Neural cell (in vitro differentiated cells): ENCODE measurements around the gene C8A. TPM values are rescaled to one million over a fixed set of nuclear protein-coding genes. Genes with fewer than 3 reads are reported as not detected.

Experiments used
- H2AFZ ChIP-seq: fragments of 200-600, 300-800 bp; sonication (generic), shearing (Covaris generic); 2 replicates; pipeline ENCODE4 v1.6.0; 2014; ENCODE audit warnings: low read depth, mild to moderate bottlenecking, antibody characterized with exemption, low read length, moderate library complexity
- H3F3A ChIP-seq: fragments of 200-600 bp; shearing (Covaris generic); 2 replicates; pipeline ENCODE4 v1.6.1; 2016; ENCODE audit warnings: mild to moderate bottlenecking, moderate library complexity, mixed read lengths, antibody characterized with exemption, low read length; ENCODE audit not compliant: insufficient read depth, poor library complexity, severe bottlenecking
- H3K27ac ChIP-seq: fragments of 200-600, 300-800 bp; sonication (generic), shearing (Covaris generic); 2 replicates; pipeline ENCODE4 v1.5.1; 2014; ENCODE audit warnings: mild to moderate bottlenecking, low read length, moderate library complexity
- H3K27me3 ChIP-seq: fragments of 300-800, 200-600 bp; sonication (generic), shearing (Covaris generic); 2 replicates; pipeline ENCODE4 v1.6.0; 2014; ENCODE audit warnings: mild to moderate bottlenecking, low read depth, low read length, moderate library complexity; ENCODE audit not compliant: insufficient read depth
- H3K36me3 ChIP-seq: fragments of 300-800, 200-600 bp; sonication (generic), shearing (Covaris generic); 2 replicates; pipeline ENCODE4 v1.5.1; 2014; ENCODE audit warnings: mild to moderate bottlenecking, antibody characterized with exemption, low read length, moderate library complexity; ENCODE audit not compliant: insufficient read depth
- H3K4me2 ChIP-seq: fragments of 300-800, 200-600 bp; sonication (generic), shearing (Covaris generic); 2 replicates; pipeline ENCODE4 v1.6.0; 2014; ENCODE audit warnings: mild to moderate bottlenecking, low read length
- H3K4me3 ChIP-seq: fragments of 300-800, 200-600 bp; sonication (generic), shearing (Covaris generic); 2 replicates; pipeline ENCODE4 v1.5.1; 2014; ENCODE audit warnings: mild to moderate bottlenecking, low read length, moderate library complexity
- H3K79me2 ChIP-seq: fragments of 200-600 bp; shearing (Covaris generic); replicated peaks from 2 replicates; pipeline ENCODE4 v1.6.0; 2014; ENCODE audit warnings: mild to moderate bottlenecking, low read length, moderate library complexity; ENCODE audit not compliant: insufficient read depth
- H3K9ac ChIP-seq: fragments of 300-800, 200-600 bp; sonication (generic), shearing (Covaris generic); 2 replicates; pipeline ENCODE4 v1.6.1; 2016; ENCODE audit warnings: mild to moderate bottlenecking, low read length, mixed read lengths
- H3K9me2 ChIP-seq: fragments of 200-600 bp; shearing (Covaris generic); 2 replicates; pipeline ENCODE4 v1.6.1; 2016; ENCODE audit warnings: mild to moderate bottlenecking, low read length, mixed read lengths; ENCODE audit not compliant: insufficient read depth
- H3K9me3 ChIP-seq: fragments of 200-600, 300-800 bp; sonication (generic), shearing (Covaris generic); 2 replicates; pipeline ENCODE4 v1.6.1; 2016; ENCODE audit warnings: mild to moderate bottlenecking, mixed run types, low read length, moderate library complexity, mixed read lengths
- H4K20me1 ChIP-seq: fragments of 200-600 bp; shearing (Covaris generic); 2 replicates; pipeline ENCODE4 v1.6.1; 2016; ENCODE audit warnings: mild to moderate bottlenecking, mixed run types; ENCODE audit not compliant: insufficient read depth
- CTCF ChIP-seq: fragments of 450-650 bp; IDR thresholded peaks from 2 replicates; pipeline ENCODE4 v1.5.1; 2014; ENCODE audit warnings: antibody characterized with exemption, mild to moderate bottlenecking, moderate library complexity; ENCODE audit not compliant: poor library complexity, severe bottlenecking
- EP300 ChIP-seq: fragments of 450-650 bp; conservative IDR thresholded peaks from 2 replicates; pipeline ENCODE4 v1.6.1; 2014; ENCODE audit warnings: antibody characterized with exemption, mild to moderate bottlenecking, moderate library complexity; ENCODE audit not compliant: poor library complexity, severe bottlenecking
- EZH2 ChIP-seq: fragments of 200-600, 300-800 bp; shearing (Covaris generic), sonication (generic); IDR thresholded peaks from 2 replicates; pipeline ENCODE4 v1.6.1; 2014; ENCODE audit warnings: antibody characterized with exemption, low read length, borderline replicate concordance, mild to moderate bottlenecking; ENCODE audit not compliant: insufficient read depth, poor library complexity, severe bottlenecking
- MXI1 ChIP-seq: fragments of 450-650 bp; conservative IDR thresholded peaks from 2 replicates; pipeline ENCODE4 v1.6.1; 2014; ENCODE audit warnings: antibody characterized with exemption, mild to moderate bottlenecking; ENCODE audit not compliant: poor library complexity, severe bottlenecking
- POLR2AphosphoS5 ChIP-seq: IDR thresholded peaks from 2 replicates; pipeline ENCODE4 v1.6.1; 2012
- RAD21 ChIP-seq: fragments of 450-650 bp; conservative IDR thresholded peaks from 2 replicates; pipeline ENCODE4 v1.6.1; 2014; ENCODE audit warnings: antibody characterized with exemption, mild to moderate bottlenecking, moderate library complexity
- REST ChIP-seq: IDR thresholded peaks from 2 replicates; pipeline ENCODE4 v1.6.1; 2012; ENCODE audit warnings: borderline replicate concordance
- SMC3 ChIP-seq: fragments of 450-650 bp; conservative IDR thresholded peaks from 2 replicates; pipeline ENCODE4 v1.6.1; 2014; ENCODE audit warnings: antibody characterized with exemption, mild to moderate bottlenecking, moderate library complexity; ENCODE audit not compliant: poor library complexity
- TAF1 ChIP-seq: IDR thresholded peaks from 2 replicates; pipeline ENCODE4 v1.6.1; 2012; ENCODE audit warnings: low read depth
- polyA plus RNA-seq: library from polyadenylated mRNA; depleted of rRNA; stranded (reverse); fragments of >200 nt; gene quantifications from 2 replicates; pipeline ENCODE4 v1.2.3, GENCODE V29; 2014

C8A gene
- polyA plus RNA-seq, 1 donor from 2014 or later = not detected

GRCh38 chr1:56921479-56921878 is 66.9 kb downstream of the C8A start:
- Histone ChIP-seq H4K20me1 (no peaks in the 10 kb centered on the region), H3K79me2 (no peaks in the 10 kb centered on the region), H2AFZ (no peak overlapping the region), H3K9ac (no peak overlapping the region), H3K36me3 (no peaks in the 10 kb centered on the region), H3K4me3 (no peak overlapping the region), H3F3A (no peaks in the 10 kb centered on the region), H3K9me2 (no peaks in the 10 kb centered on the region), H3K27ac (no peak overlapping the region), H3K27me3 (no peaks in the 10 kb centered on the region), H3K4me2 (no peak overlapping the region), H3K9me3 (no peaks in the 10 kb centered on the region)
- no peak for TF ChIP-seq POLR2AphosphoS5
- no peak for TF ChIP-seq RAD21
- no peak for TF ChIP-seq CTCF
- TF ChIP-seq TAF1 = no peak
- TF ChIP-seq EZH2 = no peak
- TF ChIP-seq EP300 = no peak
- TF ChIP-seq REST = no peak
- no peak for TF ChIP-seq MXI1
- TF ChIP-seq SMC3 = no peak

GRCh38 chr1:56922070-56922469 is 67.5 kb downstream of the C8A start:
- Histone ChIP-seq H3K36me3 (no peaks in the 10 kb centered on the region), H3K9me3 (no peaks in the 10 kb centered on the region), H3K27ac (no peak overlapping the region), H3K79me2 (no peaks in the 10 kb centered on the region), H3K27me3 (no peaks in the 10 kb centered on the region), H3K4me3 (no peak overlapping the region), H3K9ac (no peak overlapping the region), H3K9me2 (no peaks in the 10 kb centered on the region), H3K4me2 (no peak overlapping the region), H3F3A (no peaks in the 10 kb centered on the region), H4K20me1 (no peaks in the 10 kb centered on the region), H2AFZ (no peak overlapping the region)
- TF ChIP-seq CTCF (no peak), MXI1 (no peak), POLR2AphosphoS5 (no peak), SMC3 (no peak), EZH2 (no peak), EP300 (no peak)
